ENCODE results near the gene SNX27.
"Not testable (repeated sequence)": the region's sequence is repeated elsewhere in the genome, so short reads cannot be mapped to it uniquely, and the experiment has no call there.

Gene SNX27

GRCh38 chr1:151661751-151662150, 49.9 kb downstream of the SNX27 start:
- FAIRE-seq (no peak), DNase-seq (ENCODE audit: insufficient read length, low spot score) (no peak)
- TF ChIP-seq SPI1 (IDR thresholded peaks at IDR 0.05; ENCODE audit: low read depth, low read length) (no peak), TAF1 (IDR thresholded peaks at IDR 0.05; ENCODE audit: low read depth, low read length) (no peak), POLR2AphosphoS5 (IDR thresholded peaks at IDR 0.05; ENCODE audit: low read depth, low read length) (no peak), POU2F2 (IDR thresholded peaks at IDR 0.05; ENCODE audit: low read depth, low read length) (no peak)

- TF ChIP-seq SPI1 (IDR thresholded peaks at IDR 0.05; ENCODE audit: low read depth, low read length) (no peak), POLR2A (IDR thresholded peaks at IDR 0.05; ENCODE audit: low read depth, low read length) (no peak), POU2F2 (IDR thresholded peaks at IDR 0.05; ENCODE audit: low read depth, low read length) (no peak), TAF1 (IDR thresholded peaks at IDR 0.05; ENCODE audit: low read depth, low read length) (no peak), POLR2AphosphoS5 (IDR thresholded peaks at IDR 0.05; ENCODE audit: low read depth, low read length) (no peak), PAX5 (IDR thresholded peaks at IDR 0.05; ENCODE audit: insufficient read depth, low read length, severe bottlenecking) (no peak)
- FAIRE-seq (peak; percentile 20), DNase-seq (ENCODE audit: insufficient read length, low spot score) (no peak)
These were observed 56.2 kb downstream of the SNX27 start for GRCh38 chr1:151668090-151668489.

GRCh38 chr1:151670036-151670675, 58.3 kb downstream of the SNX27 start:
- DNase-seq (ENCODE audit: insufficient read length, low spot score); FAIRE-seq: not testable (repeated sequence)

DNA sequence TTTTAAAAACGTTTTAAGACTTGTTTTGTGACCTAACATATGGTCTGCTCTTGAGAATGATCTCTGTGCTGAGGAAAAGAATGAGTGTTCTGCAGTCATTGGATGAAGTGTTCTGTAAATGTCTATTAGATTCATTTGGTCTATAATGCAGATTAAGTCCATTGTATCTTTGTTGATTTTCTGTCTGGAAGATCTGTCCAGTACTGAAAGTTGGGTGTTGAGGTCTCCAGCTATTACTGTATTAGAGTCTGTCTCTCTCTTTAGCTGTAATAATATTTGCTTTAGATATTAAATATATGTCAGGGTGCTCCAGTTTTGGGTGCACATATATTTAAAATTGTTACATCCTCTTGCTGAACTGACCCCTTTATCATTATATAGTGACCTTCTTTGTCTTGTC, 61.6 kb downstream of the SNX27 start:
- no peak for TF ChIP-seq POLR2A (IDR thresholded peaks at IDR 0.05; ENCODE audit: low read depth, low read length)
- no peak for TF ChIP-seq PAX5 (IDR thresholded peaks at IDR 0.05; ENCODE audit: insufficient read depth, low read length, severe bottlenecking)
- TF ChIP-seq POLR2AphosphoS5 (IDR thresholded peaks at IDR 0.05; ENCODE audit: low read depth, low read length) = no peak
- no peak for TF ChIP-seq TAF1 (IDR thresholded peaks at IDR 0.05; ENCODE audit: low read depth, low read length)
- TF ChIP-seq SPI1 (IDR thresholded peaks at IDR 0.05; ENCODE audit: low read depth, low read length) = no peak
- no peak for TF ChIP-seq POU2F2 (IDR thresholded peaks at IDR 0.05; ENCODE audit: low read depth, low read length)
- FAIRE-seq (no peak), DNase-seq (ENCODE audit: insufficient read length, low spot score) (no peak)

DNA sequence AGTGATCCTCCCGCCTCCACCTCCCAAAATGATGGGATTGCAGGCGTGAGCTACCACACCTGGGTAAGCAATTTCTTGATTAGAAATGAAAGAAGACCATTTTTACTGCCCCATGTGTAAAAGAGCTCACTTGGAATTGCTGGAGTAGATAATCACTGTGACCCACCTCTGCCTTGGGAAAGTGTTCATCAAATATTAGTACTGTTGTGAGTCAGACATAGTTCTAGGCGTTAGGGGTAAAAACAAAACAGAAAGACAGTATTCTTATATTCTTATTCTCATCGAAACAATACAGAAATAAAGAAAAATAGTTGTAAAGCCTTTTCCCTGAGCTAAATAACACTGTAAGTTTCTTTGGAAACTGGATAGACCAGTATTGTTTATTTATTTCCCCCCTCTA, 68.5 kb downstream of the SNX27 start:
- TF ChIP-seq SPI1 (IDR thresholded peaks at IDR 0.05; ENCODE audit: low read depth, low read length) (no peak), TAF1 (IDR thresholded peaks at IDR 0.05; ENCODE audit: low read depth, low read length) (no peak), POU2F2 (IDR thresholded peaks at IDR 0.05; ENCODE audit: low read depth, low read length) (no peak), PAX5 (IDR thresholded peaks at IDR 0.05; ENCODE audit: insufficient read depth, low read length, severe bottlenecking) (no peak), POLR2AphosphoS5 (IDR thresholded peaks at IDR 0.05; ENCODE audit: low read depth, low read length) (no peak), POLR2A (IDR thresholded peaks at IDR 0.05; ENCODE audit: low read depth, low read length) (no peak)
- FAIRE-seq (no peak), DNase-seq (ENCODE audit: insufficient read length, low spot score) (no peak)

GRCh38 chr1:151680826-151681225, 69.0 kb downstream of the SNX27 start:
- FAIRE-seq (no peak), DNase-seq (ENCODE audit: insufficient read length, low spot score) (no peak)
- TF ChIP-seq POLR2AphosphoS5 (IDR thresholded peaks at IDR 0.05; ENCODE audit: low read depth, low read length) (no peak), POU2F2 (IDR thresholded peaks at IDR 0.05; ENCODE audit: low read depth, low read length) (no peak), PAX5 (IDR thresholded peaks at IDR 0.05; ENCODE audit: insufficient read depth, low read length, severe bottlenecking) (no peak), TAF1 (IDR thresholded peaks at IDR 0.05; ENCODE audit: low read depth, low read length) (no peak), SPI1 (IDR thresholded peaks at IDR 0.05; ENCODE audit: low read depth, low read length) (no peak), POLR2A (IDR thresholded peaks at IDR 0.05; ENCODE audit: low read depth, low read length) (no peak)

- DNase-seq (ENCODE audit: insufficient read length, low spot score) (no peak), FAIRE-seq (no peak)
- TF ChIP-seq TAF1 (IDR thresholded peaks at IDR 0.05; ENCODE audit: low read depth, low read length) (no peak), SPI1 (IDR thresholded peaks at IDR 0.05; ENCODE audit: low read depth, low read length) (peak; percentile 23; the same call in 1 of the 2 replicates)
These were observed 70.1 kb downstream of the SNX27 start for GRCh38 chr1:151681923-151682322.

DNA sequence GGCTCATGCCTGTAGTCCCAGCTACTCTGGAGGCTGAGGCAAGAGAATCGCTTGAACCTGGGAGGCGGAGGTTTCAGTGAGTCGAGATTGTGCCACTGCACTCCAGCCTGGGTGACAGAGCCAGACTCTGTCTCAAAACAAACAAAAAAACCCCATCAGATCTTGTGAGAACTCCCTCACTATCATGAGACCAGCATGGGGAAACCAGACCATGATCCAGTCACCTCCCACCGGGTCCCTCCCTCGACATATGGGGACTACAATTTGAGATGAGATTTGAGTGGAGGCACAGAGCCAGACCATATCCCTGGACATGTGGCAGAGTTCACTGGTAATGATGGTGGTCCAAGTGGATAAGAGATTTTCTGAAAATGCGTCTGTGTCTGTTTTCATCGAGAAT, 71.1 kb downstream of the SNX27 start:
- FAIRE-seq; DNase-seq (ENCODE audit: insufficient read length, low spot score): not testable (repeated sequence)

DNA sequence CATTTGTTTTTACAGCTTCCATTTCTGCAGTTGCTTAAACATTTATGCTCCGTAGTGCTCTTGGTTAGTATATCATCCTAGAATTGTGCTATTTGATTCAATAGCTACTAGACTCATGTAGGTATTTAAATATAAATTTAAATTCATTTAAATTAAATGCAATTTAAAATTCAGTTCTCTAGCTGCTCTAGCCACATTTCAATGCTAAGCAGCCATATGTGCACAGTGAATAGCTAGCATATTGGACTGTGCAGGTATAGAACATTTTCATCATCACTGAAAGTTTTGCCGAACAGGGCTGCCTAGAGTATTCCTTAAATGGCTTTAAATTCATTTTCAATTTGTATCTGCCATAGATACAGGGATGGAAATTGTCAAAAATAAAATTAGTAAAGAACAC, 72.3 kb downstream of the SNX27 start:
- FAIRE-seq = no peak
- TF ChIP-seq POLR2A (IDR thresholded peaks at IDR 0.05; ENCODE audit: low read depth, low read length) (no peak), POU2F2 (IDR thresholded peaks at IDR 0.05; ENCODE audit: low read depth, low read length) (no peak), TAF1 (IDR thresholded peaks at IDR 0.05; ENCODE audit: low read depth, low read length) (no peak), POLR2AphosphoS5 (IDR thresholded peaks at IDR 0.05; ENCODE audit: low read depth, low read length) (no peak), SPI1 (IDR thresholded peaks at IDR 0.05; ENCODE audit: low read depth, low read length) (no peak), PAX5 (IDR thresholded peaks at IDR 0.05; ENCODE audit: insufficient read depth, low read length, severe bottlenecking) (no peak)
- no peak for DNase-seq (ENCODE audit: insufficient read length, low spot score)

DNA sequence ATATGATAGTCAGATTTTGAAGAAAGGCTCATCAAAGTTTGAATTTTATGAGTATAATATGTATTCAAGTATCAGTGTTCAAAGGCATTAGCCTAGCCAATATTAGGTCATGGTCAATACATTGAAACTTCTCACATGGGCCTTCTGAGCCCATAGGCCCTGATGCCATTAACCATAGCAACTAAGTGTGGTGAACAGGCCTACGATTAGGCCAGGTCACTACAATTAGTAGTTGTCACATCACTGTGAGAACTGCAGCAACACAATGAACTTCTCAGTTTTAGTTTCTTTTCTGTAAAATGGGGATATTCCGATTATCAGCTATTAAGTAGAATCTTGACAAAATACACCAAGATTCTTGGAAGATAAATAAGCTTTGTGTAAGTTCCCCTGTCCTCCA, 74.7 kb downstream of the SNX27 start:
- no peak for TF ChIP-seq SPI1 (IDR thresholded peaks at IDR 0.05; ENCODE audit: low read depth, low read length)
- no peak for TF ChIP-seq POLR2AphosphoS5 (IDR thresholded peaks at IDR 0.05; ENCODE audit: low read depth, low read length)
- no peak for TF ChIP-seq POU2F2 (IDR thresholded peaks at IDR 0.05; ENCODE audit: low read depth, low read length)
- TF ChIP-seq TAF1 (IDR thresholded peaks at IDR 0.05; ENCODE audit: low read depth, low read length) = no peak
- TF ChIP-seq POLR2A (IDR thresholded peaks at IDR 0.05; ENCODE audit: low read depth, low read length) = no peak
- TF ChIP-seq PAX5 (IDR thresholded peaks at IDR 0.05; ENCODE audit: insufficient read depth, low read length, severe bottlenecking) = no peak
- FAIRE-seq = no peak
- DNase-seq (ENCODE audit: insufficient read length, low spot score) = no peak

DNA sequence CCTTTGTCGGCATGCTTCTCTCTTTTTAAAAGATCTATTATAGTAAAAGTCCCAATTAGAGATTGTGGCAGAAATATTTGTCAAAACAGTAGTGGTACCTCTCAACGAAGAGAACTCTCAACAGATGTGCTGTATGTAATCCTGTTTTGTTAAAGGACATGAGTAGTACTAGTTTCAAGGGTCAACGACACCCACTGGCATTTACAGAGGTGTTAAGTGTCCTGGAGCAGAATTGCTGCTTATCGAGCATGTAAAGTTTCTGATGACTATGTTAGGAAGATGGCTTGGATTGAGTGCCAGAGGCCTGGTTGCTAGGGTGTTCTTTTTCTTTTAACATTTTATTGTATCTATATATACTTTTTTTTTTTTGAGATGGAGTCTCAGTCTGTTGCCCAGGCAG, 77.6 kb downstream of the SNX27 start:
- no peak for DNase-seq (ENCODE audit: insufficient read length, low spot score)
- FAIRE-seq = no peak
- TF ChIP-seq PAX5 (IDR thresholded peaks at IDR 0.05; ENCODE audit: insufficient read depth, low read length, severe bottlenecking) (no peak), POLR2AphosphoS5 (IDR thresholded peaks at IDR 0.05; ENCODE audit: low read depth, low read length) (no peak), SPI1 (IDR thresholded peaks at IDR 0.05; ENCODE audit: low read depth, low read length) (no peak), POU2F2 (IDR thresholded peaks at IDR 0.05; ENCODE audit: low read depth, low read length) (no peak)
